GM12874 (cell line): Measurements from ENCODE around the gene INO80E.

Experiments
- TF ChIP-seq, protein P1 (sequence below): IDR thresholded peaks from 2 replicates; pipeline ENCODE4 v1.5.1; 2011; ENCODE audit warnings: low read depth, mild to moderate bottlenecking, control low read depth, low read length, moderate library complexity; ENCODE audit not compliant: insufficient read depth

Gene INO80E

DNA sequence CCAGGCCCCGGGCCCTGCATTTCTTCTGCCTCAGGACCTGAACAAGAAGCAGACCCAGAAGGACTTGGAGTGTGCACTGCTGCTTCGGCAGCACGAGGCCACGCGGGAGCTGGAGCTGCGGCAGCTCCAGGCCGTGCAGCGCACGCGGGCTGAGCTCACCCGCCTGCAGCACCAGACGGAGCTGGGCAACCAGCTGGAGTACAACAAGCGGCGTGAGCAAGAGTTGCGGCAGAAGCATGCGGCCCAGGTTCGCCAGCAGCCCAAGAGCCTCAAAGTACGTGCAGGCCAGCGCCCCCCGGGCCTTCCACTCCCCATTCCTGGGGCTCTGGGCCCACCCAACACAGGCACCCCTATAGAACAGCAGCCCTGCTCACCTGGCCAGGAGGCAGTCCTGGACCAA is 9.8 kb upstream of the INO80E start:
- TF ChIP-seq, protein P1, sequence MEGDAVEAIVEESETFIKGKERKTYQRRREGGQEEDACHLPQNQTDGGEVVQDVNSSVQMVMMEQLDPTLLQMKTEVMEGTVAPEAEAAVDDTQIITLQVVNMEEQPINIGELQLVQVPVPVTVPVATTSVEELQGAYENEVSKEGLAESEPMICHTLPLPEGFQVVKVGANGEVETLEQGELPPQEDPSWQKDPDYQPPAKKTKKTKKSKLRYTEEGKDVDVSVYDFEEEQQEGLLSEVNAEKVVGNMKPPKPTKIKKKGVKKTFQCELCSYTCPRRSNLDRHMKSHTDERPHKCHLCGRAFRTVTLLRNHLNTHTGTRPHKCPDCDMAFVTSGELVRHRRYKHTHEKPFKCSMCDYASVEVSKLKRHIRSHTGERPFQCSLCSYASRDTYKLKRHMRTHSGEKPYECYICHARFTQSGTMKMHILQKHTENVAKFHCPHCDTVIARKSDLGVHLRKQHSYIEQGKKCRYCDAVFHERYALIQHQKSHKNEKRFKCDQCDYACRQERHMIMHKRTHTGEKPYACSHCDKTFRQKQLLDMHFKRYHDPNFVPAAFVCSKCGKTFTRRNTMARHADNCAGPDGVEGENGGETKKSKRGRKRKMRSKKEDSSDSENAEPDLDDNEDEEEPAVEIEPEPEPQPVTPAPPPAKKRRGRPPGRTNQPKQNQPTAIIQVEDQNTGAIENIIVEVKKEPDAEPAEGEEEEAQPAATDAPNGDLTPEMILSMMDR: no peak

DNA sequence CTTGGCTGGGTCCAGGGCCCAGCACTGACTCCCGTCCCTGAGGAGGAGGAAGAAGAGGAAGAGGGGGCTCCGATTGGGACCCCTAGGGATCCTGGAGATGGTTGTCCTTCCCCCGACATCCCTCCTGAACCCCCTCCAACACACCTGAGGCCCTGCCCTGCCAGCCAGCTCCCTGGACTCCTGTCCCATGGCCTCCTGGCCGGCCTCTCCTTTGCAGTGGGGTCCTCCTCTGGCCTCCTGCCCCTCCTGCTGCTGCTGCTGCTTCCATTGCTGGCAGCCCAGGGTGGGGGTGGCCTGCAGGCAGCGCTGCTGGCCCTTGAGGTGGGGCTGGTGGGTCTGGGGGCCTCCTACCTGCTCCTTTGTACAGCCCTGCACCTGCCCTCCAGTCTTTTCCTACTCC is 9.1 kb upstream of the INO80E start:
- TF ChIP-seq, protein P1: no peak

DNA sequence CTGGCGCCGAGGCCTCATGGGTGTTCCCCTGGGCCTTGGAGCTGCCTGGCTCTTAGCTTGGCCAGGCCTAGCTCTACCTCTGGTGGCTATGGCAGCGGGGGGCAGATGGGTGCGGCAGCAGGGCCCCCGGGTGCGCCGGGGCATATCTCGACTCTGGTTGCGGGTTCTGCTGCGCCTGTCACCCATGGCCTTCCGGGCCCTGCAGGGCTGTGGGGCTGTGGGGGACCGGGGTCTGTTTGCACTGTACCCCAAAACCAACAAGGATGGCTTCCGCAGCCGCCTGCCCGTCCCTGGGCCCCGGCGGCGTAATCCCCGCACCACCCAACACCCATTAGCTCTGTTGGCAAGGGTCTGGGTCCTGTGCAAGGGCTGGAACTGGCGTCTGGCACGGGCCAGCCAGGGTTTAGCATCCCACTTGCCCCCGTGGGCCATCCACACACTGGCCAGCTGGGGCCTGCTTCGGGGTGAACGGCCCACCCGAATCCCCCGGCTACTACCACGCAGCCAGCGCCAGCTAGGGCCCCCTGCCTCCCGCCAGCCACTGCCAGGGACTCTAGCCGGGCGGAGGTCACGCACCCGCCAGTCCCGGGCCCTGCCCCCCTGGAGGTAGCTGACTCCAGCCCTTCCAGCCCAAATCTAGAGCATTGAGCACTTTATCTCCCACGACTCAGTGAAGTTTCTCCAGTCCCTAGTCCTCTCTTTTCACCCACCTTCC is 8.5 kb upstream of the INO80E start:
- TF ChIP-seq, protein P1: no peak

DNA sequence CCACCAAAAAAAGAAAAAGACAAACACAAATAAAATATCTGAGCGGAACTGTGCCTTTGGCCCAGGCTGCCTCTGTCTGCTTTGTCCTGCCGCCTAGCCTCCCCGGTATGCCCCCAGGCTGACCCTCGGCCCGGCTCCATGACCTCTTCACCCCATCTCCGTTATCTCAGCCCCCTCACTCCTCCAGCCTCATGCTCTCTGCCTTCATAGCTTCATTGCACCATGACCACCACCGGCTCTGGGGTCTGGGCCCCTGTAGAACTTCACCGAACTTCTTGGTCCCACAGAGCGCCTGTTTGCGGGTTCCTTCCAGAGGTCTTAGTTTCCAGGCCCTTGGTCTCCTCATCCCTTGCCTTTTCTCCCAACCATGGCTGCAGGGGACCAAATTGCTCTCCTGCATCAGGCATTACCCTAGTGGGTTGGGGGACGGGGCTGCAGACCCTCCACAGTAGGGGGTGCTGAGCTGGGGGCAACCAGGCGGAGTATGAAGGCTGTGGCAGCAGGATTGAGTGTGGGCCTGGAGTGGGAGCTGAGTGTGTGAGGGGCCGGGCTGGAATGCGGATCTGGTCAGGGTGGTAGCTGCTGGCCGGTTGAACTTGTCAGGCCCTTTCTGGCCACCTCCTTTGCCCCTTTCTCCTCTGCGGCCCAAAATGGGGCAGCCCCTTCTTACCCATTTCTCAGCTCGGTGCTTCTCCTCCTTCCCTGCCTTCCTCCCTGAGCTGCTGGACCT is 7.5 kb upstream of the INO80E start:
- TF ChIP-seq, protein P1: no peak

DNA sequence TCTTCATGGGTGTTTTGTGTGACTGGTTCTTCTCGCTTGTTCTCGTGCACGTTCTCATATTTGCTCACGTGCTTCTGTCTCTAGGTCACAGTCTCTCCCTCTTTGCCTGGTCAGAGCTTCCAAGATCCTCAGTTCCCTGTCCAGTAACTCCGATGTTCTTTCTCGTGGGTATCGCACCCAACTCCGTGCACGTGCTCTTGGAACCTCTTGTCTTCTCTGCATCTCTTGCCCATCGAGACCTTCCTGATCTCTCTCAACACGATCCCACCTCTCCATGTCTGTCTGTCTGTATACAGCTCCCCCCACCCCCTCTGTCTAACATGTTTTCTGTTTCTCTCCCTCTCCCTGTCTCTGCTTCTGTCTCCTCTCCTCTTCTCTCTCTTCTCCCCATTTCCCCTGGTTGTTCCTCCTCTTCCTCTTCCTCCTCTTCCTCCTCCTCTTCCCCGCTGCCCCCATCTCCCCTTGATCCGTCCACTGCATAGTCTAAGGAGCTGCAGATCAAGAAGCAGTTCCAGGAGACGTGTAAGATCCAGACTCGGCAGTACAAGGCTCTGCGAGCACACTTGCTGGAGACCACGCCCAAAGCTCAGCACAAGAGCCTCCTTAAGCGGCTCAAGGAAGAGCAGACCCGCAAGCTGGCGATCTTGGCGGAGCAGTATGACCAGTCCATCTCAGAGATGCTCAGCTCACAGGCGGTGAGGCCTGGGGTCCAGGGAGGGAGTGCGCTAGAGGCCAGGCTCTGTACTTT is 6.8 kb upstream of the INO80E start:
- TF ChIP-seq, protein P1: no peak

DNA sequence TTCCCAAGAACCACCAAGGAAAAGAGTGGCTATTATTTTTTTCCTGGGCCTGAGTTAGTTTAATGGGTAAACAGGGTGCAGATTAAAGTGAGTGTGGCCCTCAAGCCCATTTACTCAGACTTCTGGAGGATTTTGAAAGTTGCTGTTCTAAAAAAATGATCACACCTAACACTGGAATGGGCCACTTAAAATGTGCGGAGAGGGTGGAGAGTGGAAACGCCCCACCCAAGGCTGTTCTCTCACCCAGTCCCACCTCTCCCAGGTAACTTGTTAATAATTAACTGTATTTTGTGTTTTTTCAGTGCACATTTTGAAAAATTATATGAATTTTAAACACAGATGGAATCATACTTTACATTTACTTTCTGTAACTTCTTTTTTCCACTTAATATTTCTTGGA is 6.0 kb upstream of the INO80E start:
- TF ChIP-seq, protein P1: no peak

DNA sequence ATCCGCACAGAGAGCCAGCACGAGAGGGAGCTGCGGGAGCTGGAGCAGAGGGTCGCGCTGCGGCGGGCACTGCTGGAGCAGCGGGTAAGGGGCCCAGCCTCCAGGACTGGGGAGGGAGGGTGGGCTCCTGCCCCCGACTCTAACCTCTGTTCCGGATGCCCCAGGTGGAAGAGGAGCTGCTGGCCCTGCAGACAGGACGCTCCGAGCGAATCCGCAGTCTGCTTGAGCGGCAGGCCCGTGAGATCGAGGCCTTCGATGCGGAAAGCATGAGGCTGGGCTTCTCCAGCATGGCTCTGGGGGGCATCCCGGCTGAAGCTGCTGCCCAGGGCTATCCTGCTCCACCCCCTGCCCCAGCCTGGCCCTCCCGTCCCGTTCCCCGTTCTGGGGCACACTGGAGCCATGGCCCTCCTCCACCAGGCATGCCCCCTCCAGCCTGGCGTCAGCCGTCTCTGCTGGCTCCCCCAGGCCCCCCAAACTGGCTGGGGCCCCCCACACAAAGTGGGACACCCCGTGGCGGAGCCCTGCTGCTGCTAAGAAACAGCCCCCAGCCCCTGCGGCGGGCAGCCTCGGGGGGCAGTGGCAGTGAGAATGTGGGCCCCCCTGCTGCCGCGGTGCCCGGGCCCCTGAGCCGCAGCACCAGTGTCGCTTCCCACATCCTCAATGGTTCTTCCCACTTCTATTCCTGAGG is 5.0 kb upstream of the INO80E start:
- TF ChIP-seq, protein P1: no peak
